Activated CD8-positive, alpha-beta memory T cell treated with anti-CD3 and anti-CD28 coated beads, Interleukin-2, amount 50 U/mL, for 24 hours (primary cell): ENCODE measurements around the gene ANP32A.
"Not testable (repeated sequence)": the region's sequence is repeated elsewhere in the genome, so short reads cannot be mapped to it uniquely, and the experiment has no call there.

Experiments used
- DNase-seq: peaks from one replicate; pipeline ENCODE4 v3.0.0-alpha.2; 2020; ENCODE audit errors: extremely low read depth

ANP32A gene

DNA sequence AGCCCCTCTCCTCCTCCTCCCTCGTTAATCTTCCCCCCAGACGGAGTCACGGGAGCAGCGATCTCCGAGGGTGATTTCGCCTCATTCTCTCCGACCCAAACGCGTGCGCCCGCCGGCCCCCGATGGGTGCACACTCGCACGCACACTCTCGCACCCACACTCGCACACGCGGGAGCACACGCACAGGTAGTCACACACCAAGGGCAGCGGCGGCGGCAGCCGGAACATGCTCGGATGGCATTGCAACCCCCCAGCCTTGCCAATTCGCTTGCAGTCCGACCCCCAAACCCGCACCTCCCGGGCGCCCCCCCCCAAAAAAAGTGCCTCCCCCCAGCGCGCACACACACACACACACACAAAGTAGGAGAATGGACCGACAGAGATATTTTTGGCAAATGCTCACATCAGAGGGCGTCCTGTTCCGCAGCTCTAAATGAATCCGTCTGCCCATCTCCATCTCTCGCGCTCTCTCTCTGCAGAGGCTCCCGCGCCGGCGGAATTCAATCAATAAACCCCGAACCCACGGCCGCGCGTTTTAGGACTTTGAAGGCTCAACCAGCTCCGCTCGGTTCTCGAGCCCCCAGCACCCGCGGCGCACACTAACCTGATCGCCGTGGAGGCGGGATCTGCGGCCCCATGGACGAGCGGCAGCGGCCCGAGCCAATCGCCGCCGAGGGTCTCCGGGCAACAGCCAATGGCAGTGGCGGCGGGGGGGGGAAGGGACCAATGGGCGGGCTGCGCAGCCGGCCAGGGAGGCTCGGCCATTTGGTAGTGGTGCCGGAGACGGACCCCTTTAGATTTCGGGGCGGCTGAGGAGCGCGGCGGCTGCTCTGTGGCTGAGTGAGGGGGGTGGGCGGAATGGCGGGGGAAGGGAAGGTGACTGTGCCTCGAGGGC lies at the start of gene ANP32A:
ANP32A (minus strand) TSS at position 601 of the 895 bp plus-strand sequence; CDS start at position 457, 144 bp downstream.
- DNase-seq, result peak; percentile 90

GRCh38 chr15:68868296-68868695 lies 47.6 kb upstream of the ANP32A start:
- DNase-seq, result no peak

GRCh38 chr15:68862415-68862814 lies 41.7 kb upstream of the ANP32A start:
- DNase-seq, result no peak

DNA sequence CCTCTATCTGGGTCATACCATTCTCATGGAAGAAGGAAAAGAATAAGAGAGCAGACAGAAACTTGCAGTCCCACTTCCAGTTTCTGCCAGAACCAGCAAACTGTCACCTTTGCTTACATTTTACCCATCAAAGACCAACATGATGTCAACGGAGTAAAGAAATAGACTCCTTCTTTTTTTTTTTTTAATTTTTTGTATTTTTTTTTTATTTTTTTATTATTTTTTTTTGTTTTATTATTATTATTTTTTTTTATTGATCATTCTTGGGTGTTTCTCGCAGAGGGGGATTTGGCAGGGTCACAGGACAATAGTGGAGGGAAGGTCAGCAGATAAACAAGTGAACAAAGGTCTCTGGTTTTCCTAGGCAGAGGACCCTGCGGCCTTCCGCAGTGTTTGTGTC lies 38.0 kb upstream of the ANP32A start:
- DNase-seq, result not testable (repeated sequence)

DNA sequence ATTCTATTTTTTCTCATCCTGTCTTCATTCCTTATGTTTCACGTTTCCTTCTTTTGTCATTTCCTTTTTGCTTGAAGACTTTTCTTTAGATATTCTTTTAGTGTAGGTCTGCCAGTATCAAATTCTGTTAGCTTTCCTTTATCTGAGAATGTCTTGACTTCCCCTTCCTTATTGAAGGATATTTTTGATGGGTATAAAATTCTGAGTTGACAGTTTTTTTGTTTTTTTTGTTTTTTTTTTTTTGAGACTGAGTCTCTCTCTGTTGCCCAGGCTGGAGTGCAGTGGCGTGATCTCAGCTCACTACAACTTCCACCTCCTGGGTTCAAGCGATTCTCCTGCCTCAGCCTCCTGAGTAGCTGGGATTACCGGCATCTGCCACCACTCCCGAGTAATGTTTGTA lies 36.7 kb upstream of the ANP32A start:
- DNase-seq, result not testable (repeated sequence)

- DNase-seq, result no peak
Measured at GRCh38 chr15:68852461-68852860, 31.8 kb upstream of the ANP32A start.

DNA sequence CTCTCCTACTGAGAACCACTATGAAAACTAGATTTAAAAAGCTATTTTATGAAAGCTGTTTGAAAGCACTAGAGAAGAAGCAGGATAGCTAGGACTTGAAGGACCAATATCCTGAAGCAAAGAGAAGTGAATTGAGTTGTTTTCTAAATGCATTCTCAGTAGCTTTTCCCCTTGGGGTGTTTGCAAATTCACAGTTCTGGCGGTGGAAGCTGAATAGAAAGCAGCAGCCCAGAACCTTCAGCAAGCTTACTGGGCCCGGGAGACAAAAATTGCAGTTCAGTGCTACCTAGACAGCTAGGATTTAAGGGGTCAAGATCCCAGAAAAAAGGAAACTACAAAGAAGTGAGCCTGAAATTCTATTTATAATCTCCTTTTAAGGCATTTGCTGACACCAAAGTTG lies 31.3 kb upstream of the ANP32A start:
- no peak for DNase-seq

DNA sequence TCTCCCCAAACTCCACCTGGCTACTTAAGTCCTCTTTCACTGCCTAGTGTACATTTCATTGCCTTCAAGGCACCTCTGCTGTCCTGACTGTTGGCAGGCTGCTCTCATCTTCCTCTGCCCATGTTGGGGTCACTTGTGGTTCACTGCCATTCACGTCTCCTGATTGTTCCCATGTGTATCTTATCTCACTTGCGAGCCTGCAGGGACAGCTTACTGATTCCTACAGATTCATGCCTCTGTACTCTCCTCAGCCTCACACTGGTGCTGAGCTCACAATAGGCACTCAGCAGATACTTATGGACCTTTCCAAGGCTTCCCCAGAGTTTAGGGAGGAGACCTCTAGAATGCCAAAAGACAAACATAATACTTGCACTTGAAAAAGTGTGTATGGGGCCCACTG lies 28.8 kb upstream of the ANP32A start:
- DNase-seq, result no peak

GRCh38 chr15:68846851-68847439 lies 26.2 kb upstream of the ANP32A start:
- no peak for DNase-seq

DNA sequence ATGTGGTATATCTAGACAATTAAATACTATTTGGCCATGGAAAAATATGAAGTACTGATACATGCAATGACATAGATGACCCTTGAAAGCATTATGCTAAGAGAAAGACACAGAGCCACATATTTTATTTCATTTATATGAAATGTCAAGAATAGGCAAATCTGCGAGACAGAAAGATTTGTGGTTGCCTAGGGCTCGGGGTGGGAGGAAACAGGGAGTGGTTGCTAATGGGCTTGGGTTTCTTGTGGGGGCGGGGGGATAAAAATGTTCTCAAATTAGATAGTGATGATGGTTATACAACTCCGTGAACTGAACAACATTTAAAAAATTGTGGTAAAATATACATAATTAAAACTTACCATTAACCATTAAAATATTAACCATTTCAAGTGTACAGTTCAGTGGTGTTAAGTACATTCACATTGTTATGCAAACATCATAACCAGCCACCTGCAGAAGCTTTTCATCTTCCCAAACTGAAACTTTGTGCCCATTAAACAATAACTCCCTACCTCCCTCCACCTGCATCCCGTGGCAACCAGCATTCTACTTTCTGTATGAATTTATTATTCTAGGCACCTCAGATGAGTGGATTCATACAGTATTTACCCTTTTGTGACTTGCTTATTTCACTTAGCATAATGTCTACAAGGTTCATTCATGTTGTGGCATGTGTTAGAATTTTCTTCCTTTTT lies 24.3 kb upstream of the ANP32A start:
- DNase-seq, result no peak

DNA sequence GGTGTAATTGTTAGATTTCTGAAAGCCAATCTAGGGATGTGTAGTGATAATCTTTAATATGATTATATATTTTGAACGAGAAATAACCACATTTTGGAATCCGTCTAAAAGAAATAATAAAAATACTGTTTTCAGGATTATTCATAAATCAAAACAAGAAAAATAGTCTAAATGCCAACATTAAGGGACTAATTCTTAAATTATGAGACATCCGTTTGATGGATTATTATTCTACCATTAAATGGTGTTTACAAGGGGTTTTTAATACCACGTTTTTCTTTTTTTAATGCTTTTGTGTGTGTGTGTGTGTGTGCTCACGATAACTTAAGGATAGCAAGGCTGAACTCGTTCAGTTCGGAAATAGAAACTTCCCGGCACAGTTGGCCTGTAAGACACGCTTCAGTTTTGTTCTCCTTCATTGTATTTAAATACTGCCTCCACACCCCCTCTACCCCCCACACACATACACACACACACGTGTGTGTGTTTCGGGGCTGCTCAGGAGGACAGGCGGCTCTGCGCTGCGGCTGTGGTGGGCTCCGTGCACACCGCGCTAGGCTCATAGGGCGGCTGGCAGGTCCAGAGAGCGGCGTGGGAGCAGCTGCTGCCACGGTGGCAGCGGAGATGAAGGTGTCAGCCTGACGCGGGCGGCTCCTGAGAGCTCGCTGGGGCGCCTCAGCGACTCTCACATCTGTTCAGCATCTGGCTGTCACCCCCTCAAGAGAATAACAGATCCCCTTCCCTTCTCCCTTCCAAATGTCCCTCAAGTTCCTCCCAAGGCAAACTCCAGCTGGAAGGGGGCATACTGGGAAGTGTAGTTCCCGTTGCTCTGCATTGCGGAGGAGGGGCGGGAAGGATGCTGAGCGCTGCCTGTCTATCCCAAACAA lies 23.0 kb upstream of the ANP32A start:
- no peak for DNase-seq

DNA sequence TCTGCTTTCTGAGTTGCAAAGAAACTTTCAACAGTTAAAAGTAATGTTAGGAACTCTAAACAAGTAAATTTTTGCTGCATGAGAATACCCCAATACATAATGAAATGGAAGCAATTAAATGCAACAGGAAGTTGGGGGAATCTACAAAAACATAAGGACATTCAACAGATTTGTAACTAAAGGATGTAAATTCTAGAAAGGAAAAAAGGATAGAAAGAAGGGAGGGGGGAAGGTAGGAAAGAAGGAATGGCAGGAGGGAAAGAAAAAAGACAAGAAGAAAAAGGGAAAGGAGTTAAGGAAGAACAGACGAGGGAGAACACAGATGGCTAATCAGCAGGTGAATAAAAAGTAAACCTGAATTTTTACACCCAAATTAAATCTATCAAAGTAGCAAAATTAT lies 22.3 kb upstream of the ANP32A start:
- no peak for DNase-seq

GRCh38 chr15:68834346-68834745 lies 13.7 kb upstream of the ANP32A start:
- no peak for DNase-seq

DNA sequence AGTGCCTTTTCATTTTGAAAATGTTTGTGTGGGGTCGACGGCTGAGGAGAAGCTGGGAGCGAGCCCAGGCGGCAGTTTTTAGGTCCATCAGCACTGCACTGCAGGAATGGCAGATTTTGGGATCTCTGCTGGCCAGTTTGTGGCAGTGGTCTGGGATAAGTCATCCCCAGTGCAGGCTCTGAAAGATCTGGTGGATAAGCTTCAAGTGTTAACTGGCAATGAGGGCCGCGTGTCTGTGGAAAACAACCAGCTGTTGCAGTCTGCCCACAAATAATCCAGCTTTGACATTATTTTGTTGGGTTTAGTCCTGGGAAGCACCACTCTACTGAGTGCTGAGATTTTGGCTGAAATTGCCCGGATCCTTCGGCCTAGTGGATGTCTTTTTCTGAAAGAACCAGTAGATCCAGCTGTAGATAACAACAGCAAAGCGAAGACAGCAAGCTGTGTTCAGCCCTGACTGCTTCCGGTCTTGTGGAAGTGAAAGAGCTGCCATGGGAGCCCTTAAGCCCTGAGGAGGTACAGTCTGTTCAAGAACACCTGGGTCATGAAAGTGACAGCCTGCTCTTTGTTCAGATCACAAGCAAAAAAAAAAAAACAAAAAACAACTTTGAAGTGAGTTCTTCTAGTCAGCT lies 13.1 kb upstream of the ANP32A start:
- no peak for DNase-seq

DNA sequence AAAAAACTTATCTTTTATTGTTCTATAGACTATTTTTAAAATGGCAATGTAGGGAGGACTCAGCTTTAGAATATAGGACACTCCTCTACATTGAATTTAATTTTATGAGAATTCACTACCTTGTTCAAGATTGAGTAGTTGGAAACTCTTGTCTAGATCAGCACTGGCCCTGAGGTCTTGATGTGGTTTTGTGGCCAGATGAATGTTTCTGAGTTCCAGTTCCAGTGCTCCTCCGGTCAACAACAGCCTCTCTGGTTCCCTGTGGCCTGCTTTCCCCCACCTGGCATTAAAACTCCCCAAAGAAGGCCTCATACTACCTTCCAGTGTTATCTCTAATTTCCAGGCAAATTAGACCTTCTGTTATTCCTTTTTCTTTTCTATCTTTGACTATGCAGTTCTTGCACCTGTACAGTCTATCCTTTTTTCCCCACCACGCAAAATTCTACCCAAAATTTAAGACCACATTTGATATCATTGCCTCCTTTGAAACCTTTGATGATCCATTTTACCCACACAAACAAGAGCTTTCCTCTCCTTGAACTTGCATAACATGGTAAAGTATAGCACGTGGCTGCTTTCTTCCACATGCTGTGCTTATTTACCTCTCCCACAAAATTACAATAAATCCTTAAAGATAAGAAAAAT lies 9.6 kb upstream of the ANP32A start:
- no peak for DNase-seq

GRCh38 chr15:68829068-68829467 lies 8.4 kb upstream of the ANP32A start:
- no peak for DNase-seq

- no peak for DNase-seq
Measured at GRCh38 chr15:68823561-68823960, 2.9 kb upstream of the ANP32A start.

GRCh38 chr15:68822818-68823217 lies 2.1 kb upstream of the ANP32A start:
- DNase-seq, result no peak

GRCh38 chr15:68821841-68822381 lies 1.2 kb upstream of the ANP32A start:
- no peak for DNase-seq

DNA sequence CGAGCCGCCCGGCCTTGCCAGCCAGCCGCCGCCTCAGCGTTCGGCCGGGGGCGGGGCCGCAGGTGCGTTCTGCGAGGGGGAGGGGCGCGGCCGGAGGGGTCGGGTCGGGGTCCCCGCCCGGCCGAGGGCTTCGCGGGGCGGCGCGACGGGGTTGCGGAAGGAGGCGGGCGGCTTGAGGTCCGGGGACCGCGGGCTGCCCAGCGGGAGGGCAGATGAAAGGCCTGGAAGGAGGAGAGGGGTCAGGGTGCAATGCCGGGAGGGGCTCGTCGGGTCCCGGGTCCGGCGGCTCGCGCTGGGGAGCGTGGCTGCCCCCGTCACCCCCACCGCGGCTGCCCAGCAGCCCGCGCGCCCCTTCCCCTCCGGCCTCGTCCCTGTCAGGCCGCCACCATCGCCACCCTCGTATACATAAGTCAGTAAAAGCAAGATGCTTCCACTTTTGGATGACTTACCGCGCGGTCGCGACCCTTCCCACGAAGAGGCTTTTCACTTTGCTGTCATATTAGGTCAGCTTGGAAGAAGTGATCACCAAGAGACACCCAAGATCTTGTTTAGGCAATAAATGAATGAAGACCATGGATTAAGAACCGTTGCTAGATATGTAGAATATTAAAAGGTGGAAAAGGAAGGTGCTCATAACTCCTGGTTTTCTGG lies 620 bp upstream of the ANP32A start:
- DNase-seq, result no peak
